Measurements from ENCODE around the gene MACROD2. TPM values are rescaled to one million over a fixed set of nuclear protein-coding genes. Genes with fewer than 3 reads are reported as not detected.

The MACROD2 gene
- total and polyA plus RNA-seq, 4 donors, result 13.0 to 67.1 (median 20.7) TPM

- no peaks in the 10 kb centered on the region for H3K27me3 ChIP-seq (ENCODE audit: control insufficient read depth in 3 of 3, insufficient read depth in 3 of 3, low read length in 2 of 3)
- ATAC-seq (ENCODE audit: insufficient read depth, low FRiP score) (no peak), DNase-seq (no peak)
- peaks cover 0 to 35% (median 6%) of the 10 kb centered on the region in 5 donors for H3K4me1 ChIP-seq (ENCODE audit: control insufficient read depth in 5 of 5, insufficient read depth in 5 of 5, low read length in 5 of 5)
- H3K9ac ChIP-seq (ENCODE audit: insufficient read depth in 1 of 2, low read length in 2 of 2), result no peak overlapping the region
- no peaks in the 10 kb centered on the region for H3K9me3 ChIP-seq (ENCODE audit: control insufficient read depth in 4 of 4, insufficient read depth in 3 of 4, low read length in 3 of 4)
- TF ChIP-seq, protein P1, sequence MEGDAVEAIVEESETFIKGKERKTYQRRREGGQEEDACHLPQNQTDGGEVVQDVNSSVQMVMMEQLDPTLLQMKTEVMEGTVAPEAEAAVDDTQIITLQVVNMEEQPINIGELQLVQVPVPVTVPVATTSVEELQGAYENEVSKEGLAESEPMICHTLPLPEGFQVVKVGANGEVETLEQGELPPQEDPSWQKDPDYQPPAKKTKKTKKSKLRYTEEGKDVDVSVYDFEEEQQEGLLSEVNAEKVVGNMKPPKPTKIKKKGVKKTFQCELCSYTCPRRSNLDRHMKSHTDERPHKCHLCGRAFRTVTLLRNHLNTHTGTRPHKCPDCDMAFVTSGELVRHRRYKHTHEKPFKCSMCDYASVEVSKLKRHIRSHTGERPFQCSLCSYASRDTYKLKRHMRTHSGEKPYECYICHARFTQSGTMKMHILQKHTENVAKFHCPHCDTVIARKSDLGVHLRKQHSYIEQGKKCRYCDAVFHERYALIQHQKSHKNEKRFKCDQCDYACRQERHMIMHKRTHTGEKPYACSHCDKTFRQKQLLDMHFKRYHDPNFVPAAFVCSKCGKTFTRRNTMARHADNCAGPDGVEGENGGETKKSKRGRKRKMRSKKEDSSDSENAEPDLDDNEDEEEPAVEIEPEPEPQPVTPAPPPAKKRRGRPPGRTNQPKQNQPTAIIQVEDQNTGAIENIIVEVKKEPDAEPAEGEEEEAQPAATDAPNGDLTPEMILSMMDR (IDR thresholded peaks at IDR 0.05; ENCODE audit: control extremely low read depth, extremely low read depth), result no peak
- 93 to 95% methylated on average over 2 of the region's 2 CpGs for WGBS, 2 donors
- no peak overlapping the region for H3K4me3 ChIP-seq
- no peak overlapping the region for H3K27ac ChIP-seq (ENCODE audit: low read depth in 1 of 2, low read length in 1 of 2)
- H3K36me3 ChIP-seq (ENCODE audit: control insufficient read depth in 4 of 4, insufficient read depth in 4 of 4, low read length in 4 of 4), result no peaks in the 10 kb centered on the region
Measured at GRCh38 chr20:14709439-14709838, 714.1 kb downstream of the MACROD2 start.

GRCh38 chr20:14710951-14711350, 715.6 kb downstream of the MACROD2 start:
- Histone ChIP-seq H3K4me3 (no peak overlapping the region), H3K36me3 (ENCODE audit: control insufficient read depth in 4 of 4, insufficient read depth in 4 of 4, low read length in 4 of 4) (no peaks in the 10 kb centered on the region), H3K4me1 (ENCODE audit: control insufficient read depth in 5 of 5, insufficient read depth in 5 of 5, low read length in 5 of 5) (peaks cover 0 to 35% (median 6%) of the 10 kb centered on the region in 5 donors), H3K9ac (ENCODE audit: insufficient read depth in 1 of 2, low read length in 2 of 2) (no peak overlapping the region), H3K27ac (ENCODE audit: low read depth in 1 of 2, low read length in 1 of 2) (no peak overlapping the region), H3K27me3 (ENCODE audit: control insufficient read depth in 3 of 3, insufficient read depth in 3 of 3, low read length in 2 of 3) (no peaks in the 10 kb centered on the region), H3K9me3 (ENCODE audit: control insufficient read depth in 4 of 4, insufficient read depth in 3 of 4, low read length in 3 of 4) (no peaks in the 10 kb centered on the region)
- DNase-seq (no peak), ATAC-seq (ENCODE audit: insufficient read depth, low FRiP score) (no peak)
- WGBS, 2 donors, result 84 to 86% methylated on average over 2 of the region's 2 CpGs
- TF ChIP-seq, protein P1 (IDR thresholded peaks at IDR 0.05; ENCODE audit: control extremely low read depth, extremely low read depth), result no peak

- Histone ChIP-seq H3K4me1 (ENCODE audit: control insufficient read depth in 5 of 5, insufficient read depth in 5 of 5, low read length in 5 of 5) (peaks cover 0 to 33% (median 6%) of the 10 kb centered on the region in 5 donors), H3K27me3 (ENCODE audit: control insufficient read depth in 3 of 3, insufficient read depth in 3 of 3, low read length in 2 of 3) (no peaks in the 10 kb centered on the region), H3K9me3 (ENCODE audit: control insufficient read depth in 4 of 4, insufficient read depth in 3 of 4, low read length in 3 of 4) (no peaks in the 10 kb centered on the region), H3K4me3 (no peak overlapping the region), H3K36me3 (ENCODE audit: control insufficient read depth in 4 of 4, insufficient read depth in 4 of 4, low read length in 4 of 4) (no peaks in the 10 kb centered on the region), H3K27ac (ENCODE audit: low read depth in 1 of 2, low read length in 1 of 2) (no peak overlapping the region), H3K9ac (ENCODE audit: insufficient read depth in 1 of 2, low read length in 2 of 2) (no peak overlapping the region)
- TF ChIP-seq, protein P1 (IDR thresholded peaks at IDR 0.05; ENCODE audit: control extremely low read depth, extremely low read depth), result no peak
- DNase-seq (peak in 2 of 3 donors; percentile 56 to 63), ATAC-seq (ENCODE audit: insufficient read depth, low FRiP score) (no peak)
- 61 to 78% methylated on average over 2 of the region's 2 CpGs for WGBS, 2 donors
Measured at GRCh38 chr20:14711652-14712051, 716.3 kb downstream of the MACROD2 start.

GRCh38 chr20:14712302-14712739, 717.0 kb downstream of the MACROD2 start:
- Histone ChIP-seq H3K4me1 (ENCODE audit: control insufficient read depth in 5 of 5, insufficient read depth in 5 of 5, low read length in 5 of 5) (peaks cover 0 to 26% (median 2%) of the 10 kb centered on the region in 5 donors), H3K9me3 (ENCODE audit: control insufficient read depth in 4 of 4, insufficient read depth in 3 of 4, low read length in 3 of 4) (no peaks in the 10 kb centered on the region), H3K4me3 (no peak overlapping the region), H3K27ac (ENCODE audit: low read depth in 1 of 2, low read length in 1 of 2) (no peak overlapping the region), H3K9ac (ENCODE audit: insufficient read depth in 1 of 2, low read length in 2 of 2) (no peak overlapping the region), H3K27me3 (ENCODE audit: control insufficient read depth in 3 of 3, insufficient read depth in 3 of 3, low read length in 2 of 3) (no peaks in the 10 kb centered on the region), H3K36me3 (ENCODE audit: control insufficient read depth in 4 of 4, insufficient read depth in 4 of 4, low read length in 4 of 4) (no peaks in the 10 kb centered on the region)
- TF ChIP-seq, protein P1 (IDR thresholded peaks at IDR 0.05; ENCODE audit: control extremely low read depth, extremely low read depth), result no peak
- ATAC-seq (ENCODE audit: insufficient read depth, low FRiP score) (peak; percentile 45), DNase-seq (peak; percentile 28 to 85 (median 82))
- 32 to 59% methylated on average over 6 of the region's 6 CpGs for WGBS, 2 donors

Data from lung (tissue), 12 donors.